GM12873 (cell line): ENCODE measurements around the gene IL1RL1.

Source experiments
- CTCF ChIP-seq: IDR thresholded peaks from 2 replicates; pipeline ENCODE4 v1.5.1; 2012; ENCODE audit warnings: low read depth, mild to moderate bottlenecking, moderate library complexity, low read length, control low read depth; ENCODE audit not compliant: insufficient read depth; ENCODE audit errors: missing control alignments

IL1RL1 gene

DNA sequence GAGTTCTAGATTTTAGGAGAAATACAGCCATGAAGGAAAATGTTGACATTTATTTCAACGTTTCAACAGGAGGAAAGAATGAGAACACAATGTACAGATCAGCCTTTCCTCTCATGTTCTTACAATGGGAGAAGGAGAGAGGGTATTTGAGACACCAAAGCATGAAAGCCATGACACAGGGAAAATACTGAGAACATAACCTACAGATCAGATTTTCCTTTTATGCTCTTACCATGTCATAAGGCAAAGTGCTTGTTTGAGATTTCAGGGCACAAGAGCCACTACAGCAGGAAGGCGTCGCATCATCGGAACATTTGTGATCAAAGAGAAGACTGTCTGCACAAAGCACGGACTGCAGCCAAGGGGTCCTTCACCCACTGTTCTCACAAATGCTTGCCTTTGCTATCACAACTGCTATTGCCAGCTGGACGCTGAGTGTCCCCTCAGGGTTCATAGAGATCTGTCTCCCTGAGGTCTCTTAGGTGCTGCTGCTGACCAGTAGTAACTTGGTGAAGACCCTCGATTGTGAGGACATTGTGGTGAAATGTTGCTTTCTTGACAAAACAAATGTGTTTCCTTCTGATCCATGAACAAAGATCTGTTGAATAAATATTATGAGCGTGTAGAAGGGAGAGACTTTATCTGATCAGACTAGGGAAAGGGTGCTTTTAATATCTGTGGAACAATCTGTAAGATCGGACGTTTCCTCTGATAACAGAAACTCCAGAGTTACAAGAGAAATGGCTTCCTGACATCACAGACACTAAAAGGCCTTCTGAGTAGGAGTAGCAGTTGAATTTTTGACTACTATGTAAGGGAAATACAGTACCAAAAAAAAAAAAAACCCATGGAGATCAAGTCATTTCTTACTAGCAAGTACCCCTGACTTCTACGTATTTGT, 6.4 kb upstream of the IL1RL1 start:
- TF ChIP-seq CTCF: no peak

- TF ChIP-seq CTCF: no peak
Measured at GRCh38 chr2:102306125-102306524, 5.2 kb upstream of the IL1RL1 start.

DNA sequence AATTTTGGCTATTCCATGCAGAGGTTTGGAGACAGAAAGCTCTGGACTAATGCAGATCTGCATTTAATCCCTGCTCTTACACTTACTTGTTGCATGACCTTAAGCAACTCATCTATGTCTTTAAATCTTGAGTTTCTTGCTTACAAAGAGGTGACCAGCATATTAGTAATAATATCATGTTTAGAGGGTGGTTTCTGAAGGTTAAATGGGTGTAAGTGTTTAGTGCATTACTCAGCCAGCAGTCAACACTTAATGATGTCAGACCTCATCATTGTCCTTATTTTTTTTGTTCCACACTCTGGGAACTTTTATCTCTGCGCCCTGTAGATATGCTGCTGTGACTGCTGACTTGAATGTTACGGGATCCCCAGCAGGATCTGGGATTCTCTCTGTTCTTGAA, 1.7 kb downstream of the IL1RL1 start:
- TF ChIP-seq CTCF: no peak

GRCh38 chr2:102313471-102313870, 2.1 kb downstream of the IL1RL1 start:
- no peak for TF ChIP-seq CTCF

GRCh38 chr2:102313950-102314349, 2.6 kb downstream of the IL1RL1 start:
- no peak for TF ChIP-seq CTCF

DNA sequence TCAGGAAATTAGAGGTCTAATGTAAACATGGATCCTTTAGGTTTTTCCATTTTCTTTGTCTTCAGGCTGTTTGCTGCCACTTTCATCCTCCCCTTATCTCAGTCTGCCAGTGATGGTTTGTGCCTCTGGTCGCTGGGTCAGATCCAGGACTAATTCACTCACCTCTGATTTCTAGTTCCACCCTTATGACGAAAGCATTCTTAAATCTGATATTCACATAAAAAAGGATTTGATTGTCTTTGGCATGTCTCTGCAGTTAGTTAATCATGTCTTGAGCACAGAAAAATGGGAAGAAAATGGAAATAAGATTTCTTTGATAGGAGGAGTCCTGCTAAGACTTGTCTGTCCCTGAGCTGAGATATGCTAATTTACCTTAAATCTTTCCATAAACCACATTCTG, 4.6 kb downstream of the IL1RL1 start:
- TF ChIP-seq CTCF: no peak

DNA sequence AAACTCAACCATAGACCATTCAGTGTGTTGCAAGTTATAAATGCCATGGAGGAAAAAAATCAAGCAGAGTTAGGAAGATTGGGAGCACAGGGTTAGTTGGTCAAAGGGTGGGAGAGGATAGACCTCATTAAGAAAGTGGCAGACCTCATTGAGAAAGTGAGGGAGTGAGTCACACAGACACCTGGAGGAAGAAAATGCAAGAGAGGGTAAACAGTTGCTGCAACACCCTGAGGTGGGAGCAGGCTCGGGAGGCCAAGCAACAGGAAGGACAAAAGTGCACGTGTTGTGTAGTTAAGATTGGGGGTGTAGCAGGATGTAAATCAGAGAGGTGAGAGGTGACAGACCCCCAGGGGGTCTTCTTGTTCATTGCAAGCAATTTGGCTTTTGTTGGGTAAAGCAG, 6.4 kb downstream of the IL1RL1 start:
- TF ChIP-seq CTCF: no peak
